Measurements from ENCODE around the gene CDC25A. TPM values are rescaled to one million over a fixed set of nuclear protein-coding genes. Genes with fewer than 3 reads are reported as not detected.
A peak's percentile ranks its signal among the peaks of the same experiment; 100 is the strongest.

Gene CDC25A
- total and polyA plus RNA-seq, 2 of the 13 experiments (the other 11 are each of a cell fraction or from before 2014, with no cell fraction given) = 7.9 to 45.4 TPM

DNA sequence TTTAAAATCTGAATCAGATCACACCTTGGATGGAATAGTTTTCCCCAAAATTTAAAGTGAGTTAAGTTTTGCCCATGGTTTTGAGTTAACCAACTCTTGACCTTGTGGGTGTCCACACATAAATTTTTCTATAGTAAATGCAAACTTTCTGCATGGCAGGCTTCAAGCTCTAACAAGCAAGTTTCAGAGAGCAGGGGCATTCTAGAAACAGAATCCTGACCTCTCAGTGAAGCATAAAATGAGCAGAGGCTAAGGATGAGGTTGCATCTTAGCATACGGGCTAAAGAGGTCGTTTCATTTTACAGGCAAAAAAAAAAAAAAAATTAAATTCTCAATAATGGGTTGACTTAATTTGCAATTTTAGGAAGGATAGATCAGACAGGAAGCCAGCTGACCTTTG lies 32.1 kb downstream of the CDC25A start:
- Histone ChIP-seq H4K20me1 (ENCODE audit: insufficient read depth, low read length) (no peaks in the 10 kb centered on the region), H3K27me3 (ENCODE audit: control insufficient read depth in 1 of 2, insufficient read depth in 2 of 2, low read length in 2 of 2) (no peaks in the 10 kb centered on the region), H3K4me2 (ENCODE audit: low read depth, low read length) (no peak overlapping the region), H3K27ac (ENCODE audit: extremely low read length, insufficient read depth, low read length) (no peak overlapping the region), H3K4me1 (ENCODE audit: insufficient read depth, low read length) (peaks cover 12% of the 10 kb centered on the region), H2AFZ (ENCODE audit: low read length) (no peak overlapping the region), H3K79me2 (ENCODE audit: insufficient read depth, low read length) (no peaks in the 10 kb centered on the region), H3K9ac (ENCODE audit: insufficient read depth, low read depth, low read length) (no peak overlapping the region), H3K9me3 (ENCODE audit: low read length) (no peaks in the 10 kb centered on the region), H3K4me3 (replicated peaks in 1 of 3; ENCODE audit: insufficient read depth in 1 of 3, low read depth in 2 of 3, low read length in 3 of 3) (no peak overlapping the region), H3K36me3 (replicated peaks in 1 of 2; ENCODE audit: control insufficient read depth in 1 of 2, insufficient read depth in 2 of 2, low read length in 2 of 2) (peaks cover 14 to 32% of the 10 kb centered on the region in 2 experiments; a peak in 4 of 5 replicates)
- no peak for DNase-seq (ENCODE audit: low spot score)
- 90% methylated on average over 2 of the region's 2 CpGs for WGBS (ENCODE audit: low lambda C conversion rate)
- CTCF ChIA-PET (ENCODE audit: low intra/inter-chr PET ratio, low total read pairs) = no interaction called here
- BruUV-seq (replicated peaks) = no TSS peak
- TF ChIP-seq POLR2G (IDR thresholded peaks at IDR 0.05; ENCODE audit: low read depth, low read length) = 0 out of 2 replicates have a peak, but pooled peaks have one; percentile 6
- TF ChIP-seq, protein P1, sequence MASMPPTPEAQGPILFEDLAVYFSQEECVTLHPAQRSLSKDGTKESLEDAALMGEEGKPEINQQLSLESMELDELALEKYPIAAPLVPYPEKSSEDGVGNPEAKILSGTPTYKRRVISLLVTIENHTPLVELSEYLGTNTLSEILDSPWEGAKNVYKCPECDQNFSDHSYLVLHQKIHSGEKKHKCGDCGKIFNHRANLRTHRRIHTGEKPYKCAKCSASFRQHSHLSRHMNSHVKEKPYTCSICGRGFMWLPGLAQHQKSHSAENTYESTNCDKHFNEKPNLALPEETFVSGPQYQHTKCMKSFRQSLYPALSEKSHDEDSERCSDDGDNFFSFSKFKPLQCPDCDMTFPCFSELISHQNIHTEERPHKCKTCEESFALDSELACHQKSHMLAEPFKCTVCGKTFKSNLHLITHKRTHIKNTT (CRISPR knock-in tag; IDR thresholded peaks at IDR 0.05) = no peak
- FAIRE-seq = no peak
- ATAC-seq = no peak
- intact Hi-C loops (cut with micrococcal nuclease; ENCODE audit: unreplicated experiment) = no loop called here
- POLR2A ChIA-PET = no interaction called here
- in situ Hi-C loops (cut with HindIII; ENCODE audit: extremely low pct_ligation_motif_present, low pct_unique_long_range_greater_than_20kb) = loop anchor here (10.0 kb wide), 2 partner anchors 161 to 311 kb away; no protein-coding TSS in a partner anchor

DNA sequence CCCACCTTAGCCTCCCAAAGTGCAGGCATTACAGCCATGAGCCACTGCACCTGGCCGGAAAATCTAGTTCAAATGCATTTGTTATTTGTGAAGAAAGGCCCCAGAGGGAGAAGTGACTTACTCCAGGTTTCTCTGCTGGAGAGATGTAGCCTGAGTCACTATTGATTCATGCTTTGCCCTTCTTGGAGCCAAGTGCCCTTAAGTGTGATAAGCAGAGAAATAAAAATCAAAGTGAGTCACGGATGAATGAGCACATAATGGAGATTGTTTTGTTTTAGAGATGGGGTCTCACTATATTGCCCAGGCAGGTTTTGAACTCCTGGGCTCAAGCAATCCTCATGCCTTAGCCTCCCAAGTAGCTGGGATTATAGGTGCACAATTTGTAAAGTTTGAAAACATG lies 33.1 kb downstream of the CDC25A start:
- FAIRE-seq = no peak
- TF ChIP-seq, protein P2, sequence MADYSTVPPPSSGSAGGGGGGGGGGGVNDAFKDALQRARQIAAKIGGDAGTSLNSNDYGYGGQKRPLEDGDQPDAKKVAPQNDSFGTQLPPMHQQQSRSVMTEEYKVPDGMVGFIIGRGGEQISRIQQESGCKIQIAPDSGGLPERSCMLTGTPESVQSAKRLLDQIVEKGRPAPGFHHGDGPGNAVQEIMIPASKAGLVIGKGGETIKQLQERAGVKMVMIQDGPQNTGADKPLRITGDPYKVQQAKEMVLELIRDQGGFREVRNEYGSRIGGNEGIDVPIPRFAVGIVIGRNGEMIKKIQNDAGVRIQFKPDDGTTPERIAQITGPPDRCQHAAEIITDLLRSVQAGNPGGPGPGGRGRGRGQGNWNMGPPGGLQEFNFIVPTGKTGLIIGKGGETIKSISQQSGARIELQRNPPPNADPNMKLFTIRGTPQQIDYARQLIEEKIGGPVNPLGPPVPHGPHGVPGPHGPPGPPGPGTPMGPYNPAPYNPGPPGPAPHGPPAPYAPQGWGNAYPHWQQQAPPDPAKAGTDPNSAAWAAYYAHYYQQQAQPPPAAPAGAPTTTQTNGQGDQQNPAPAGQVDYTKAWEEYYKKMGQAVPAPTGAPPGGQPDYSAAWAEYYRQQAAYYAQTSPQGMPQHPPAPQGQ (CRISPR knock-in tag; IDR thresholded peaks at IDR 0.05; ENCODE audit: borderline replicate concordance) = no peak
- no peak for TF ChIP-seq RXRB (CRISPR knock-in tag; IDR thresholded peaks at IDR 0.05; ENCODE audit: borderline replicate concordance)
- TF ChIP-seq, protein P3, sequence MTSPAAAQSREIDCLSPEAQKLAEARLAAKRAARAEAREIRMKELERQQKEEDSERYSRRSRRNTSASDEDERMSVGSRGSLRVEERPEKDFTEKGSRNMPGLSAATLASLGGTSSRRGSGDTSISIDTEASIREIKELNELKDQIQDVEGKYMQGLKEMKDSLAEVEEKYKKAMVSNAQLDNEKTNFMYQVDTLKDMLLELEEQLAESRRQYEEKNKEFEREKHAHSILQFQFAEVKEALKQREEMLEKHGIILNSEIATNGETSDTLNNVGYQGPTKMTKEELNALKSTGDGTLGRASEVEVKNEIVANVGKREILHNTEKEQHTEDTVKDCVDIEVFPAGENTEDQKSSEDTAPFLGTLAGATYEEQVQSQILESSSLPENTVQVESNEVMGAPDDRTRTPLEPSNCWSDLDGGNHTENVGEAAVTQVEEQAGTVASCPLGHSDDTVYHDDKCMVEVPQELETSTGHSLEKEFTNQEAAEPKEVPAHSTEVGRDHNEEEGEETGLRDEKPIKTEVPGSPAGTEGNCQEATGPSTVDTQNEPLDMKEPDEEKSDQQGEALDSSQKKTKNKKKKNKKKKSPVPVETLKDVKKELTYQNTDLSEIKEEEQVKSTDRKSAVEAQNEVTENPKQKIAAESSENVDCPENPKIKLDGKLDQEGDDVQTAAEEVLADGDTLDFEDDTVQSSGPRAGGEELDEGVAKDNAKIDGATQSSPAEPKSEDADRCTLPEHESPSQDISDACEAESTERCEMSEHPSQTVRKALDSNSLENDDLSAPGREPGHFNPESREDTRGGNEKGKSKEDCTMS (CRISPR knock-in tag; conservative IDR thresholded peaks at IDR 0.05) = no peak
- no peak for TF ChIP-seq KMT2B (CRISPR knock-in tag; IDR thresholded peaks at IDR 0.05)
- no peak for TF ChIP-seq KLF11 (CRISPR knock-in tag; IDR thresholded peaks at IDR 0.05)
- TF ChIP-seq PRPF4 (IDR thresholded peaks at IDR 0.05; ENCODE audit: low read depth, low read length, poor library complexity, severe bottlenecking) = no peak

More for the DNA sequence above, 33.1 kb downstream of the CDC25A start:
- no TSS peak for BruUV-seq (replicated peaks)
- WGBS (ENCODE audit: low lambda C conversion rate) = 88% methylated on average over 2 of the region's 2 CpGs
- peaks cover 22% of the 10 kb centered on the region for H3K4me1 ChIP-seq (ENCODE audit: insufficient read depth, low read length)
- CTCF ChIA-PET (ENCODE audit: low intra/inter-chr PET ratio, low total read pairs) = interaction anchor here (0.6 kb wide), 1 partner anchor 228 kb away, joined by 3 read pairs; no protein-coding TSS in a partner anchor
- no peak for DNase-seq (ENCODE audit: low spot score)
- no peak for ATAC-seq
- H4K20me1 ChIP-seq (ENCODE audit: insufficient read depth, low read length) = no peaks in the 10 kb centered on the region
- H3K9me3 ChIP-seq (ENCODE audit: low read length) = no peaks in the 10 kb centered on the region
- no peak overlapping the region for H3K4me2 ChIP-seq (ENCODE audit: low read depth, low read length)
- in situ Hi-C loops (cut with HindIII; ENCODE audit: extremely low pct_ligation_motif_present, low pct_unique_long_range_greater_than_20kb) = loop anchor here (10.0 kb wide), 2 partner anchors 160 to 310 kb away; no protein-coding TSS in a partner anchor
- H2AFZ ChIP-seq (ENCODE audit: low read length) = no peak overlapping the region
- POLR2A ChIA-PET = no interaction called here
- peaks cover 12 to 25% of the 10 kb centered on the region in 2 experiments; a peak in 4 of 5 replicates for H3K36me3 ChIP-seq (replicated peaks in 1 of 2; ENCODE audit: control insufficient read depth in 1 of 2, insufficient read depth in 2 of 2, low read length in 2 of 2)
- H3K9ac ChIP-seq (ENCODE audit: insufficient read depth, low read depth, low read length) = no peak overlapping the region
- intact Hi-C loops (cut with micrococcal nuclease; ENCODE audit: unreplicated experiment) = no loop called here
- H3K79me2 ChIP-seq (ENCODE audit: insufficient read depth, low read length) = no peaks in the 10 kb centered on the region
- no peaks in the 10 kb centered on the region for H3K27me3 ChIP-seq (ENCODE audit: control insufficient read depth in 1 of 2, insufficient read depth in 2 of 2, low read length in 2 of 2)
- H3K4me3 ChIP-seq (replicated peaks in 1 of 3; ENCODE audit: insufficient read depth in 1 of 3, low read depth in 2 of 3, low read length in 3 of 3) = no peak overlapping the region
- no peak overlapping the region for H3K27ac ChIP-seq (ENCODE audit: extremely low read length, insufficient read depth, low read length)
